A549 (cell line): ENCODE results near the gene ZNF536.

Experiments used
- CTCF ChIP-seq: fragments of >200 bp; sonication (Bioruptor Twin); formaldehyde crosslinking; IDR thresholded peaks from 3 replicates; pipeline ENCODE4 v1.5.1; 2016
- HMGXB4 ChIP-seq: fragments of 250-450 bp; sonication (Bioruptor Pico); IDR thresholded peaks from 2 replicates; pipeline ENCODE4 v1.5.0; 2021; ENCODE audit warnings: mild to moderate bottlenecking, moderate library complexity, borderline replicate concordance
- JUN ChIP-seq, 2 experiments: fragments of >200 bp; sonication (Bioruptor Twin); formaldehyde crosslinking; IDR thresholded peaks; 2 replicates in 1 of 2; 3 replicates in 1 of 2; pipeline ENCODE4 v1.6.1; 2016 to 2017
- JUNB ChIP-seq: fragments of >200 bp; sonication (Bioruptor Twin); formaldehyde crosslinking; IDR thresholded peaks from 2 replicates; pipeline ENCODE4 v1.6.1; 2016
- PBX3 ChIP-seq: IDR thresholded peaks from 2 replicates; pipeline ENCODE4 v1.6.1; 2012
- POLR2A ChIP-seq: IDR thresholded peaks from 2 replicates; pipeline ENCODE4 v1.6.1; 2012; ENCODE audit warnings: mild to moderate bottlenecking, low read length
- RAD21 ChIP-seq, 2 experiments: fragments of >200 bp in 1 of 2; sonication (Bioruptor Twin) in 1 of 2; formaldehyde crosslinking in 1 of 2; IDR thresholded peaks in 1 of 2; conservative IDR thresholded peaks in 1 of 2; 2 replicates in 1 of 2; 3 replicates in 1 of 2; pipeline ENCODE4 v1.6.1; 2012 to 2018; ENCODE audit warnings: inconsistent platforms in 1 of 2
- RARB ChIP-seq: fragments of 250-450 bp; sonication (Bioruptor Pico); IDR thresholded peaks from 2 replicates; pipeline ENCODE4 v1.8.0; 2021; ENCODE audit warnings: mild to moderate bottlenecking, moderate library complexity
- REST ChIP-seq: fragments of 200-600 bp; sonication (generic); IDR thresholded peaks from 2 replicates; pipeline ENCODE4 v1.6.1; 2016; ENCODE audit warnings: antibody characterized with exemption, mild to moderate bottlenecking, moderate library complexity
- RNF2 ChIP-seq: fragments of 200-600 bp; sonication (generic); IDR thresholded peaks from 2 replicates; pipeline ENCODE4 v1.6.1; 2016; ENCODE audit warnings: low read depth, mild to moderate bottlenecking, antibody characterized with exemption, moderate library complexity, borderline replicate concordance

- TF ChIP-seq JUN (IDR thresholded peaks at IDR 0.05) = no peak
- TF ChIP-seq CTCF = no peak
- no peak for TF ChIP-seq PBX3
- TF ChIP-seq RNF2 = no peak
- TF ChIP-seq RARB (CRISPR knock-in tag) = no peak
- no peak for TF ChIP-seq REST
- TF ChIP-seq JUNB = no peak
- no peak for TF ChIP-seq RAD21 (conservative IDR thresholded peaks at IDR 0.05 in 1 of 2, IDR thresholded peaks at IDR 0.05 in 1 of 2)
- no peak for TF ChIP-seq HMGXB4 (CRISPR knock-in tag)
- no peak for TF ChIP-seq POLR2A
Observed at GRCh38 chr19:30425885-30426838, 54.0 kb downstream of the ZNF536 start.
